OCI-LY3 (cell line): ENCODE results near the gene CACNG8.

Experiments
- H2AFZ ChIP-seq: fragments of 200-600, 300-600 bp; shearing (Covaris generic); 2 replicates; pipeline ENCODE4 v1.6.0; 2014; ENCODE audit warnings: antibody characterized with exemption, low read depth, low read length
- H3K27ac ChIP-seq: fragments of 200-600, 300-600 bp; sonication (generic); 2 replicates; pipeline ENCODE4 v1.5.1; 2014; ENCODE audit warnings: mild to moderate bottlenecking, low read length, moderate library complexity, mixed read lengths
- H3K27me3 ChIP-seq: fragments of 200-600, 300-600 bp; sonication (generic); 2 replicates; pipeline ENCODE4 v1.6.1; 2014; ENCODE audit warnings: low read depth, low read length, mixed read lengths
- H3K36me3 ChIP-seq: fragments of 200-600, 300-600 bp; sonication (generic); replicated peaks from 2 replicates; pipeline ENCODE3; 2014; ENCODE audit warnings: low read depth, low read length, mixed read lengths
- H3K4me1 ChIP-seq: fragments of 300-600, 200-600 bp; sonication (generic); 2 replicates; pipeline ENCODE4 v1.6.1; 2014; ENCODE audit warnings: low read length, mixed read lengths
- H3K4me2 ChIP-seq: fragments of 200-600, 300-600 bp; sonication (generic); 2 replicates; pipeline ENCODE4 v1.6.1; 2014; ENCODE audit warnings: low read length, mixed read lengths
- H3K4me3 ChIP-seq: fragments of 300-600, 200-600 bp; sonication (generic); 2 replicates; pipeline ENCODE4 v1.5.1; 2014; ENCODE audit warnings: antibody characterized with exemption, mild to moderate bottlenecking, low read length, moderate library complexity
- H3K79me2 ChIP-seq: fragments of 300-600, 200-600 bp; shearing (Covaris generic); 2 replicates; pipeline ENCODE4 v1.6.1; 2014; ENCODE audit warnings: mild to moderate bottlenecking, low read length, mixed read lengths
- H3K9ac ChIP-seq: fragments of 300-600, 200-600 bp; shearing (Covaris generic); 2 replicates; pipeline ENCODE4 v1.6.0; 2014; ENCODE audit warnings: mild to moderate bottlenecking, low read length, moderate library complexity
- H3K9me3 ChIP-seq: fragments of 200-600, 300-600 bp; shearing (Covaris generic); 2 replicates; pipeline ENCODE4 v1.6.1; 2014; ENCODE audit warnings: low read length, mixed read lengths; ENCODE audit not compliant: insufficient read depth
- H4K20me1 ChIP-seq: fragments of 200-600, 300-600 bp; sonication (generic); 2 replicates; pipeline ENCODE4 v1.6.1; 2016; ENCODE audit warnings: low read length, mixed read lengths; ENCODE audit not compliant: insufficient read depth
- EZH2phosphoT487 ChIP-seq: fragments of 200-600 bp; shearing (Covaris generic); IDR thresholded peaks from 2 replicates; pipeline ENCODE4 v1.6.1; 2018; ENCODE audit warnings: antibody characterized with exemption, mixed run types, low read depth
- TF ChIP-seq, protein P1 (sequence below): fragments of 200-600, 300-600 bp; sonication (generic); IDR thresholded peaks from 2 replicates; pipeline ENCODE4 v1.5.1; 2014; ENCODE audit warnings: antibody characterized with exemption, low read length, low read depth

The CACNG8 gene

DNA sequence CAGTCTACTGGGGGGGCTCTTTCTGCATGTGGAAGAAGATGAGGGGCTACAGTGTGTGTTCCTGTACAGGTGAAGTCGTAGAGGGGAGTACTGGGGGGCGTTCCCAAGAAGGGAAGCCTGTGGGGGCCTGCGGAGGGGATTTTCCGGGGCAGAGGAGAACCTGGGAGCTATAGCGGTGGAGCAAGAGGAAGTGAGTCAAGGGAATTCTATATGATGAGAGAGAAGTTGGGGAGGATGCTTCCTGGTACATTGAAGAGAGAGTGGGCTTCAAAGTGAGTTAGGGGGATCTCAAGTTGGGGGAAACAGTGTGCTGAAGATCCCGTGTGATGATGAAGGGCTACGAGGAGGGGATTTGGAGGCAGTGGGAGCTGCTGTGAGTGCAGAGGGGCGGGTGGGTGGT is 1.9 kb upstream of the CACNG8 start:
- Histone ChIP-seq H3K9me3 (no peaks in the 10 kb centered on the region), H3K27me3 (no peaks in the 10 kb centered on the region), H3K79me2 (no peaks in the 10 kb centered on the region), H4K20me1 (no peaks in the 10 kb centered on the region), H3K9ac (no peak overlapping the region), H3K36me3 (no peaks in the 10 kb centered on the region), H2AFZ (no peak overlapping the region), H3K27ac (no peak overlapping the region), H3K4me3 (no peak overlapping the region), H3K4me2 (no peak overlapping the region), H3K4me1 (no peaks in the 10 kb centered on the region)
- TF ChIP-seq, protein P1, sequence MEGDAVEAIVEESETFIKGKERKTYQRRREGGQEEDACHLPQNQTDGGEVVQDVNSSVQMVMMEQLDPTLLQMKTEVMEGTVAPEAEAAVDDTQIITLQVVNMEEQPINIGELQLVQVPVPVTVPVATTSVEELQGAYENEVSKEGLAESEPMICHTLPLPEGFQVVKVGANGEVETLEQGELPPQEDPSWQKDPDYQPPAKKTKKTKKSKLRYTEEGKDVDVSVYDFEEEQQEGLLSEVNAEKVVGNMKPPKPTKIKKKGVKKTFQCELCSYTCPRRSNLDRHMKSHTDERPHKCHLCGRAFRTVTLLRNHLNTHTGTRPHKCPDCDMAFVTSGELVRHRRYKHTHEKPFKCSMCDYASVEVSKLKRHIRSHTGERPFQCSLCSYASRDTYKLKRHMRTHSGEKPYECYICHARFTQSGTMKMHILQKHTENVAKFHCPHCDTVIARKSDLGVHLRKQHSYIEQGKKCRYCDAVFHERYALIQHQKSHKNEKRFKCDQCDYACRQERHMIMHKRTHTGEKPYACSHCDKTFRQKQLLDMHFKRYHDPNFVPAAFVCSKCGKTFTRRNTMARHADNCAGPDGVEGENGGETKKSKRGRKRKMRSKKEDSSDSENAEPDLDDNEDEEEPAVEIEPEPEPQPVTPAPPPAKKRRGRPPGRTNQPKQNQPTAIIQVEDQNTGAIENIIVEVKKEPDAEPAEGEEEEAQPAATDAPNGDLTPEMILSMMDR, result no peak
- TF ChIP-seq EZH2phosphoT487, result no peak

DNA sequence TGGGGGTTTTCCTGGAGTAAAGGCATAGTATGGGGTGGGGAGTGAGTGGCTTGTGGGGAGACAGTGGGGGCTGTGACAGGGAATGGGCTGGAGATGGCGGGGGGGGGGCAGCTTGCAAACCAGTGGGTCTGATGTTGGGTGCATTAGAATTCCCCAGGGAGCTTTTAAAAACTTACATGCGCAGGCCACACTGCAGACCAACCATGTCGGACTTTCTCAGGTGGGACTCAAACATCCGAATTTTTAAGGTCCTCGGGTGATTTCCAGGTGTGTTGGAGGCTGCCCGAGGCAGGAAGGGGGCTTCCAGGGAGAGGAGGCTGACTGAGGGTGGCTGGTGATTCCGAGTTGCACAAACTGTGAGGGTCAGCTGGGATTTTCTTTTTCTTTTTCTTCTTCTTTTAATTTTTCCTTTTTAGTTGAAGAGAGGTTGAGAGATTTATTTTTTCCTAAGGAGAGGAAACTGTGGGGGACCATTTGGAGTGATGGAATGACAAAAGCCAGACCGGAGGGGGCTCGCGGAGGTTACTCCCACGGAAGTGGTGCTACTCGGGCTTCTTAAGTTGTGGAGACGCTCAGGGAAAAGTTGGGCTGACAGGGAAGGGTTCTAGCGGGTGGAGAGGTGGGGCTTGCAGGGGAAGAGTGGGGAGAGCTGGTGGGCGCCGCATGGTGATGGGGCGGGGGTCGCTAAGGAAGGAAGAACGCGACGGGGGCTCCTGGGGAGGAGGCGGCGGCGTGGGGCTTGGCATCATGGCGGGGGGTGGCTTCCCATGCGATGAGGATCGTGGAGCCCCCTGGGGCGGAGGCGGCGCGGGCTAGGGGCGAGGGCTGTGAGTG is 997 bp upstream of the CACNG8 start:
- H3K27me3 ChIP-seq, result no peaks in the 10 kb centered on the region
- TF ChIP-seq EZH2phosphoT487, result no peak
- TF ChIP-seq, protein P1, result no peak
- no peak overlapping the region for H3K4me3 ChIP-seq

DNA sequence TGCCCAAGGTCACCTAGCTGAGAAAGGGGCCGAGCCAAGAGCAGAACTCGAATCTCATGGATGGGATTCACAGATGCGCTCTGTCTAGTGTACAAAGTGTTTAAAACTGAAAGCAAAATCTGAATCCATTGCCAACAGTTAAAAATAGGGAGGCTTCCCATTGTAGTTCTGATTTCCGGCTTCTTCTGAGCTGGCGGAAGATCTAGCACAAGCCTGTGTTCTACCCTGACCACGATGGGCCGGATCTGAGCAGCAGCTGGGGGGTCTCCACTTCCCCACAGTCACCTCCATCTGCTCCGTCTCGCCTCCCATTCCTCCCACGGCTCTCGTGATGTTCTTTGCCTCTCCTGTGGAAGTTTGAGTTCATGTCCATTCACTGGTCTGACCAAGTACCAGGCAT is 2.4 kb downstream of the CACNG8 start:
- Histone ChIP-seq H3K27me3 (no peaks in the 10 kb centered on the region), H3K4me2 (no peak overlapping the region), H3K4me1 (no peaks in the 10 kb centered on the region), H3K4me3 (no peak overlapping the region), H4K20me1 (no peaks in the 10 kb centered on the region), H3K36me3 (no peaks in the 10 kb centered on the region), H2AFZ (no peak overlapping the region), H3K27ac (no peak overlapping the region), H3K79me2 (no peaks in the 10 kb centered on the region), H3K9me3 (no peaks in the 10 kb centered on the region), H3K9ac (no peak overlapping the region)
- TF ChIP-seq, protein P1, result no peak
- TF ChIP-seq EZH2phosphoT487, result no peak

More for the DNA sequence above, 997 bp upstream of the CACNG8 start:
- Histone ChIP-seq H3K27ac (no peak overlapping the region), H3K36me3 (no peaks in the 10 kb centered on the region), H3K79me2 (no peaks in the 10 kb centered on the region), H3K4me1 (no peaks in the 10 kb centered on the region), H4K20me1 (no peaks in the 10 kb centered on the region), H3K9me3 (no peaks in the 10 kb centered on the region), H3K4me2 (no peak overlapping the region), H2AFZ (no peak overlapping the region), H3K9ac (no peak overlapping the region)

DNA sequence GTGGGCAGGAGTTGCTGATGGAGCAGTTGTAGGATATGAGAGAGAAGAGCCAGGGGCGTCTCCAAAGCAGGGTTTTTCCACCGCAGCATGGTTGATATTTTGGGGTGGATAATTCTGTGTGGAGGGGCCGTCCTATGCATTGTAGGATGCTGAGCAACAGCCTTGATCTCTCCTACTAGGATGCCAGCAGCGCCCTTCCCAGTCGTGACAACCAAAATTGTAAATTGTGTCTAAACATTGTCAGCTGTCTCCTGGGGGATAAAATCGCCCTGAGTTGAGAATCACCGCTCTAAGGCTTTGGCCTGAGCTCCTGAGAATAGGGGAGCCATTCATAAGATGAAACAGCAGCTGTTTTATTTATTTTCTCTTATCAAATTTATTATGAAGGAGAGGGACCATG is 4.2 kb downstream of the CACNG8 start:
- Histone ChIP-seq H2AFZ (no peak overlapping the region), H3K27me3 (no peaks in the 10 kb centered on the region)

More for the DNA sequence above, 4.2 kb downstream of the CACNG8 start:
- Histone ChIP-seq H3K79me2 (no peaks in the 10 kb centered on the region), H3K9ac (no peak overlapping the region), H3K4me2 (no peak overlapping the region), H3K9me3 (no peaks in the 10 kb centered on the region), H3K4me3 (no peak overlapping the region), H3K4me1 (no peaks in the 10 kb centered on the region), H4K20me1 (no peaks in the 10 kb centered on the region), H3K27ac (no peak overlapping the region), H3K36me3 (no peaks in the 10 kb centered on the region)
- no peak for TF ChIP-seq EZH2phosphoT487
- TF ChIP-seq, protein P1, result no peak
